ENCODE results near the gene KRTAP1-3.
"Not testable (repeated sequence)": the region's sequence is repeated elsewhere in the genome, so short reads cannot be mapped to it uniquely, and the experiment has no call there.

KRTAP1-3 gene

GRCh38 chr17:41061964-41062363 lies 27.3 kb upstream of the KRTAP1-3 start:
- H3K36me3 Mint-ChIP-seq (ENCODE audit: low read depth), result no peaks in the 10 kb centered on the region
- DNase-seq, result no peak
- no peak for TF ChIP-seq CTCF (IDR thresholded peaks at IDR 0.05)
- H3K4me3 Mint-ChIP-seq, result no peak overlapping the region
- H3K27me3 Mint-ChIP-seq (ENCODE audit: low read depth, poor library complexity), result peaks cover 4% of the 10 kb centered on the region
- H3K9me3 Mint-ChIP-seq, result peaks cover 4% of the 10 kb centered on the region
- H3K27ac Mint-ChIP-seq, result no peak overlapping the region
- H3K4me1 Mint-ChIP-seq, result peaks cover 11% of the 10 kb centered on the region

GRCh38 chr17:41060052-41060604 lies 25.5 kb upstream of the KRTAP1-3 start, which contains the start of gene KRTAP2-3:
KRTAP2-3 (minus strand) TSS chr17:41060114; CDS start chr17:41060050, 64 bp downstream.
- peaks cover 4% of the 10 kb centered on the region for H3K9me3 Mint-ChIP-seq
- H3K27me3 Mint-ChIP-seq (ENCODE audit: low read depth, poor library complexity), result peaks cover 4% of the 10 kb centered on the region
- no peak for TF ChIP-seq CTCF (IDR thresholded peaks at IDR 0.05)
- peaks cover 11% of the 10 kb centered on the region for H3K4me1 Mint-ChIP-seq
- H3K36me3 Mint-ChIP-seq (ENCODE audit: low read depth), result no peaks in the 10 kb centered on the region
- no peak within 1 kb of the TSS for H3K4me3 Mint-ChIP-seq
- no peak for DNase-seq
- peak within 1 kb of the TSS; percentile 18 for H3K27ac Mint-ChIP-seq

GRCh38 chr17:41059276-41060051 lies 24.8 kb upstream of the KRTAP1-3 start:
- H3K4me3 Mint-ChIP-seq; DNase-seq; H3K27me3 Mint-ChIP-seq (ENCODE audit: low read depth, poor library complexity); H3K9me3 Mint-ChIP-seq; H3K36me3 Mint-ChIP-seq (ENCODE audit: low read depth): not testable (repeated sequence)
- H3K27ac Mint-ChIP-seq, result peak overlapping the region; percentile 10
- H3K4me1 Mint-ChIP-seq, result peaks cover 11% of the 10 kb centered on the region

GRCh38 chr17:41058741-41059140 lies 24.1 kb upstream of the KRTAP1-3 start:
- H3K27me3 Mint-ChIP-seq (ENCODE audit: low read depth, poor library complexity), result no peaks in the 10 kb centered on the region
- peaks cover 5% of the 10 kb centered on the region for H3K9me3 Mint-ChIP-seq
- no peak for TF ChIP-seq CTCF (IDR thresholded peaks at IDR 0.05)
- H3K4me3 Mint-ChIP-seq, result no peak overlapping the region
- H3K4me1 Mint-ChIP-seq, result peaks cover 11% of the 10 kb centered on the region
- no peak for DNase-seq
- H3K27ac Mint-ChIP-seq, result no peak overlapping the region
- no peaks in the 10 kb centered on the region for H3K36me3 Mint-ChIP-seq (ENCODE audit: low read depth)

- Mint-ChIP-seq H3K27me3 (ENCODE audit: low read depth, poor library complexity) (no peaks in the 10 kb centered on the region), H3K4me3 (no peak overlapping the region), H3K27ac (no peak overlapping the region), H3K4me1 (peaks cover 11% of the 10 kb centered on the region), H3K9me3 (peaks cover 17% of the 10 kb centered on the region), H3K36me3 (ENCODE audit: low read depth) (no peaks in the 10 kb centered on the region)
- TF ChIP-seq CTCF (IDR thresholded peaks at IDR 0.05), result no peak
- DNase-seq, result no peak
Observed at GRCh38 chr17:41057547-41057946, 22.9 kb upstream of the KRTAP1-3 start.

GRCh38 chr17:41055130-41055529 lies 20.5 kb upstream of the KRTAP1-3 start, which contains the start of gene KRTAP2-2:
KRTAP2-2 (minus strand) TSS chr17:41055230; CDS start chr17:41055211, 19 bp downstream.
- H3K36me3 Mint-ChIP-seq (ENCODE audit: low read depth); H3K27ac Mint-ChIP-seq; H3K4me3 Mint-ChIP-seq; H3K4me1 Mint-ChIP-seq; DNase-seq; H3K27me3 Mint-ChIP-seq (ENCODE audit: low read depth, poor library complexity): not testable (repeated sequence)
- peaks cover 17% of the 10 kb centered on the region for H3K9me3 Mint-ChIP-seq

GRCh38 chr17:41054556-41054955 lies 19.9 kb upstream of the KRTAP1-3 start:
- H3K27me3 Mint-ChIP-seq (ENCODE audit: low read depth, poor library complexity); H3K36me3 Mint-ChIP-seq (ENCODE audit: low read depth); H3K4me3 Mint-ChIP-seq; DNase-seq; H3K4me1 Mint-ChIP-seq; H3K27ac Mint-ChIP-seq: not testable (repeated sequence)
- peaks cover 17% of the 10 kb centered on the region for H3K9me3 Mint-ChIP-seq

Data from nephron progenitor cell (in vitro differentiated cells).